Globus pallidus (tissue), 1 donor: ENCODE results near the gene SCUBE1.

Source experiments
- DNase-seq: peaks from one replicate; pipeline ENCODE4 v3.0.0-alpha.2; 2015; ENCODE audit warnings: low spot score

Gene SCUBE1

GRCh38 chr22:43199541-43199940 is 143.6 kb downstream of the SCUBE1 start:
- DNase-seq = no peak

- no peak for DNase-seq
Observed at GRCh38 chr22:43198936-43199335, 144.2 kb downstream of the SCUBE1 start.

GRCh38 chr22:43198126-43198525 is 145.0 kb downstream of the SCUBE1 start:
- no peak for DNase-seq

- no peak for DNase-seq
Observed at GRCh38 chr22:43197271-43197941, 145.8 kb downstream of the SCUBE1 start.

GRCh38 chr22:43191831-43192230 is 151.3 kb downstream of the SCUBE1 start:
- DNase-seq = no peak

- no peak for DNase-seq
Observed at GRCh38 chr22:43188829-43189545, 154.2 kb downstream of the SCUBE1 start.

GRCh38 chr22:43187171-43188099 is 155.7 kb downstream of the SCUBE1 start:
- DNase-seq = peak; percentile 92

- peak; percentile 54 for DNase-seq
Observed at GRCh38 chr22:43186272-43187170, 156.7 kb downstream of the SCUBE1 start, which contains the start of gene TTLL12. Gene TTLL12, minus strand, starts transcription at chr22:43187134. Its CDS starts 65 bp downstream, at chr22:43187069.

GRCh38 chr22:43185860-43186261 is 157.3 kb downstream of the SCUBE1 start:
- peak; percentile 7 for DNase-seq

GRCh38 chr22:43183496-43184277 is 159.5 kb downstream of the SCUBE1 start:
- DNase-seq = no peak

- no peak for DNase-seq
Observed at GRCh38 chr22:43182726-43183125, 160.4 kb downstream of the SCUBE1 start.

GRCh38 chr22:43182118-43182517 is 161.1 kb downstream of the SCUBE1 start:
- no peak for DNase-seq

GRCh38 chr22:43181321-43182076 is 161.7 kb downstream of the SCUBE1 start:
- DNase-seq = no peak

- DNase-seq = no peak
Observed at GRCh38 chr22:43180670-43181069, 162.5 kb downstream of the SCUBE1 start.

- DNase-seq = no peak
Observed at GRCh38 chr22:43179911-43180195, 163.3 kb downstream of the SCUBE1 start.

GRCh38 chr22:43179146-43179910 is 163.8 kb downstream of the SCUBE1 start:
- DNase-seq = no peak

GRCh38 chr22:43177479-43177878 is 165.7 kb downstream of the SCUBE1 start:
- no peak for DNase-seq

- DNase-seq = no peak
Observed at GRCh38 chr22:43176090-43176489, 167.1 kb downstream of the SCUBE1 start.

GRCh38 chr22:43174941-43175531 is 168.1 kb downstream of the SCUBE1 start:
- DNase-seq = no peak
